ES-I3 (cell line): ENCODE results near the gene SDK1.
"Not testable (repeated sequence)": the region's sequence is repeated elsewhere in the genome, so short reads cannot be mapped to it uniquely, and the experiment has no call there.

Experiments
- H3K36me3 ChIP-seq: 2 replicates; pipeline ENCODE4 v1.6.1; 2013; ENCODE audit warnings: mild to moderate bottlenecking, low read length, control low read depth, moderate library complexity; ENCODE audit not compliant: insufficient read depth
- H3K4me1 ChIP-seq: 2 replicates; pipeline ENCODE4 v1.6.1; 2013; ENCODE audit warnings: mild to moderate bottlenecking, control low read depth, low read length; ENCODE audit not compliant: insufficient read depth
- H3K9ac ChIP-seq: 2 replicates; pipeline ENCODE4 v1.6.1; 2013; ENCODE audit warnings: low read depth, mild to moderate bottlenecking, low read length, moderate library complexity
- H3K9me3 ChIP-seq: 2 replicates; pipeline ENCODE4 v1.6.1; 2013; ENCODE audit warnings: mild to moderate bottlenecking, low read length, moderate library complexity; ENCODE audit not compliant: control insufficient read depth, insufficient read depth

Gene SDK1

DNA sequence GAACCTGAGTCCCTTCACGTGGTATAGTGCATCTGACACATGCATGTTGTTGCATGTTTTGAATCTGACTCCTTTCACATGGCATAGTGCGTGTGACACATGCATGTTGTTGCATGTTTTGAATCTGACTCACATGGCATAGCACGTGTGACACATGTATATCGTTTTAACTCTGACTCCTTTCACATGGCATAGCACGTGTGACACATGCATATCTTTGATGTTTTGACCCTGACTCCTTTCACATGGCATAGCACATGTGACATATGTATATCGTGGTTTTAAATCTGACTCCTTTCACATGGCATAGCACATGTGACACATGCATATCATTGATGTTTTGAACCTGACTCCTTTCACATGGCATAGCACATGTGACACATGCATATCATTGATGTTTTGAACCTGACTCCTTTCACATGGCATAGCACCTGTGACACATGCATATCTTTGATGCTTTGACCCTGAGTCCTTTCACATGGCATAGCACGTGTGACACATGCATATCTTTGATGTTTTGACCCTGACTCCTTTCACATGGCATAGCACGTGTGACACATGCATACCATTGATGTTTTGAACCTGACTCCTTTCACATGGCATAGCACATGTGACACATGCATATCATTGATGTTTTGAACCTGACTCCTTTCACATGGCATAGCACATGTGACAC lies 454.9 kb downstream of the SDK1 start:
- H3K36me3 ChIP-seq, H3K9me3 ChIP-seq, H3K4me1 ChIP-seq, H3K9ac ChIP-seq: not testable (repeated sequence)

DNA sequence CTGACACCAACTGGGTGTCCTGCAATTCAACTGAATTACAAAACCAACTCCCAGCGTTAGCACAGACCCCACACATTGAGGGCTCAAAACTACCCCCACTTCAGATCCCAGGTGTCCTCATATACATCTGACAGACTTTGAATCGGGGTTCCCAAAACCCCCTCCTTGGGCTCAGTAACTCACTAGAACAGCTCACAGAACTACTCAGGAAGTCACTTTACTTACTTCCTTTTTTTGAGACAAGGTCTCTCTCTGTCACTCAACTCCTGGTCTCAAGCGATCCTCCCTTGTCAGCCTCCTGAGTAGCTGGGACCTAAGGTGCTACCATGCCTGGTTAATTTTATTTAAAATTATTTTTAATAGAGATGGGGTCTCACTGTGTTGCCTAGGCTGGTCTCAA lies 456.0 kb downstream of the SDK1 start:
- Histone ChIP-seq H3K4me1 (0 out of 2 replicates have a peak, but pooled peaks cover 4% of the 10 kb centered on the region), H3K36me3 (no peaks in the 10 kb centered on the region), H3K9me3 (no peaks in the 10 kb centered on the region)

DNA sequence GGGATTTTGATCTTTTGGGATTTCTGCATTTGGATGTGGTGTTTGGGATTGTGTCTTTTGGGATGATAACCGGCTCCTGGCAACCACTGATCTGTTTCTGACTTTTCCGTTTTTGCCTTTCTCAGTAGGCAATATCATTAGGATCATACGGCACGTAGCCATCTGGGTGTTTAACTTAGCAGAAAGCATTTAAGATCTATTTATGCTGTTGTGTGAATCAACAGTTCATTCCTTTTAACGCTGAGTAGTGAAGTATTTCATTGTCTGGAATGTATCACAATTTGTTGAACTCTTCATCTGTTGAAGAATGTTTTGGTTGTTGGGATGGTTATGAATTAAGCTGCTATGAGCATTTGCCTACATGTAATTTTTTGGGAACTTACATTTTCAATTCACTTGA lies 459.6 kb downstream of the SDK1 start:
- Histone ChIP-seq H3K9ac (no peak overlapping the region), H3K9me3 (no peaks in the 10 kb centered on the region), H3K36me3 (no peaks in the 10 kb centered on the region), H3K4me1 (no peaks in the 10 kb centered on the region)

More for the DNA sequence above, 456.0 kb downstream of the SDK1 start:
- no peak overlapping the region for H3K9ac ChIP-seq

DNA sequence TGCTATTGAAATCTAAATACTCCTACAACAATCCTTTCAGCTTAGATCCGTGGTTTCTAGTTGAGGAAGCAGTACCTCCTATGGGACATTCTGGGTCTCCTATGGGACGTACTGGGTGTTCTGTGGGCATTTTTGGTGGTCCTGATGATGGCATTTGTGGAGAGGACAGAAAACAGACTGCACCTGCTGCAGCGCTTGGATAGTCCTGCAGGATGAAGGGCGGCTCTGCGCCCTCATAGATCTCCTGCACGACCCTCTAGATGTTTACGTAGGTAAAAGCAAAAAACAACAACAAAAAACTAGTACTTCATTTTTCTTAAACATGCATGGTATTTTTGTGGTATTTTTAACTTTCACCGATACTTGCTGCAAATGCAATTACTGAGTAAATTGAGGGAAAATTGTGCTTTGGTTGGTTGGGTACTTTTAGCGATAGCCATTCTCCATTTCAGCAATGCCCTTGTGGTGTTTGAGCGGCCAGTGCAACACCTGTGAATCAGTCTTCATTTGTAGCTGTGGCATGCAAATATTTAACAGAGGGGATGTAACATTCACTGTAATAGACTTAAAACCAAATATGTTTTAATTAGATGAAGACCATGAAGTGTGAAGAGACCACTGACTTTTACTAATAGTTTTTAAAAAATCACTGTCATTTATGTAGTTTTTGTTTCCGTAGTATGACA lies 461.2 kb downstream of the SDK1 start:
- Histone ChIP-seq H3K36me3 (no peaks in the 10 kb centered on the region), H3K4me1 (no peaks in the 10 kb centered on the region), H3K9me3 (no peaks in the 10 kb centered on the region), H3K9ac (no peak overlapping the region)

DNA sequence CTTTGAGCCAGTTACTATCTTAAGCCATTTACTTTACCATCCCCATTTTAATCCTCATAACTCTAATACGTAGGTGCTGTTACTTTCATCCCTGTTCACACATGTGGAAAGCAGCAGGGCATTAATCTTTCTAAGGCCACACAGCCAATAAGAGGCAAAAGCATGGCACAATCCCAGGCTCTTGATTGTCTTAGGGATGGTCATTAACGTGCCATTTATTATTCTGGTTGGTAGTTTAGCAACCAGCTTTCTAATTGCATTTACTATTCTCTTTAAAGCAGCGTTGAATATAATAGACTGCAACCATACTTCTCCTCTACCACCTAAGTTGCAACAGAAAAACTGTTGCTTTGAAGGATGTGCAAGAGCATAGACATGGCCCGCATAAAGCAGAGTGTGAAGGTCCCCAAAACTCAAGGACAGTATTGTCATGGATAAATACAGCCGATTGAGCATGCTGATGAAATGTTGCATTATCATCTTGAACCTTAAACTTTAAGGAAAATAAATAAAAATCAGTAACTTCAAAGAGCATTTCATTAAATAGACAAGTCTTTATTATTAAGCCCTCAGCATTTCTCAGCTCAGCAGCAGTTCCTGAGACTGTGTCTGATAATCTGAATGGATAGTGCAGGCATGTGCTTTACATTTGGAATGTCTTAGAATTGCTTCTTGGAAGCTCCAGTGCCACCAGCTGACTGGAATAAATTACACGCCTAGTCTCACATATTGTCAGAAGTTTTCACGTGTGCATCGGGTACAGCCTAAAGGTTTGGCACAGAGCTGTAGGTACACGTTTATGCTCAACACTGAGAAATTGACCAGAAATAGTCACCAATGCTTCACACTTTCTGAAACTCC lies 467.1 kb downstream of the SDK1 start:
- no peak overlapping the region for H3K9ac ChIP-seq
- no peaks in the 10 kb centered on the region for H3K9me3 ChIP-seq
- H3K4me1 ChIP-seq = no peaks in the 10 kb centered on the region
- no peaks in the 10 kb centered on the region for H3K36me3 ChIP-seq

DNA sequence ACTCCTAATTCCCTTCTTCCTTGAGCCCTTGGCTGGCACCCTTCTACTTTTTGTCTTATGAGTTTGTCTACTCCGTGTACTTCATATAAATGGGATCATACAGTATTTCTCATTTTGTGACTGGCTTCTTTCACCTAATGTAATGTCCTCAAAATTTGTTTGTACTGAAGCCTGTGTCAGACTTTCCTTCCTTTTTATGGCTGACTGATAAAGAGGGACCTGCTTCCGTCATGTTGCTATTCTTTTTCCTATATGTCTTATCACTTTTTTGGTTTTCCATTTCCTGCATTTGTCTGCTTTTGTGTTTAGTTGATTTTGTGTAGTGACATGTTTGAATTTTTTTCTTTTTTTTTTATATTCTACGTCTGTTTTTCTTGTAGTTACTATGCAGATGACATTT lies 470.9 kb downstream of the SDK1 start:
- Histone ChIP-seq H3K4me1 (no peaks in the 10 kb centered on the region), H3K9ac (no peak overlapping the region), H3K9me3 (no peaks in the 10 kb centered on the region), H3K36me3 (no peaks in the 10 kb centered on the region)

DNA sequence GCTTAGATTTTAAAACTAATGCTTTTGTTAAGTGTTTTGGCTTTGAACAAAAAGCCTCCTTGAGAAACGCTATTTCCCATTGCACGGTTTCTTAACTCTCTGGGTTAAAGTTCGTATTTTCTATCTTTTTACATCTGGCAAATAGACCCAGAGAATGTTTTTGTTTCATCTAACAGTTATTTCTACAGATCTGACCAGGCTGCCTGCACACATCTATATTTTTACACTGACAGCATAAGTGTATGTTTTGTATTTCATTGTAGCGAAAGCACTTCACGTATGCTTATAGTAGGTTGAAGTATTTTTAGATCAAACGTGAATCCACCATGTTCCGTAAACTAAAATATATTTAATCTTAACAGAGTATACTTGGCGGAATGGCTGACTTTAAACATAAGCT lies 477.3 kb downstream of the SDK1 start:
- Histone ChIP-seq H3K9me3 (peaks cover 5% of the 10 kb centered on the region; the same call in 1 of the 2 replicates), H3K4me1 (no peaks in the 10 kb centered on the region), H3K36me3 (no peaks in the 10 kb centered on the region), H3K9ac (no peak overlapping the region)

DNA sequence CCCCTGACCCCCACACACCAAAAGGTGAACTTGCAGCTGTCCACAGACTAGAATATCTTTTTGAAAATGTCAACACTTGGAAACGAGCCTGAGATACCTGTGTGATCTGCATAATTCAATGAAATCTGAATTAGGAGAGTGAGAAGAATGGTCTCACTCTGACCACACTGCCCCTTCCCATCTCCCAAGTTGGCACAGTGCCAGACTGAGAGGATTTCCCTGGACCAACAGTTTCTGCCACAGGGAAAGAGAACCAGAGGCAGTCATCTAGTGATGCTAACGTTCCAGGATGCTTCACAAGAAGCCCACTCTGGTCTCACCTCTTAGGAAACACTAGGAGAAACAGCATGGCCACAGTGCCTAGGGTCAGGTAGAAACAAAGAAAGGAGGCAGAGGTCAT lies 479.0 kb downstream of the SDK1 start:
- peaks cover 5% of the 10 kb centered on the region; the same call in 1 of the 2 replicates for H3K9me3 ChIP-seq
- no peak overlapping the region for H3K9ac ChIP-seq
- no peaks in the 10 kb centered on the region for H3K4me1 ChIP-seq
- no peaks in the 10 kb centered on the region for H3K36me3 ChIP-seq

DNA sequence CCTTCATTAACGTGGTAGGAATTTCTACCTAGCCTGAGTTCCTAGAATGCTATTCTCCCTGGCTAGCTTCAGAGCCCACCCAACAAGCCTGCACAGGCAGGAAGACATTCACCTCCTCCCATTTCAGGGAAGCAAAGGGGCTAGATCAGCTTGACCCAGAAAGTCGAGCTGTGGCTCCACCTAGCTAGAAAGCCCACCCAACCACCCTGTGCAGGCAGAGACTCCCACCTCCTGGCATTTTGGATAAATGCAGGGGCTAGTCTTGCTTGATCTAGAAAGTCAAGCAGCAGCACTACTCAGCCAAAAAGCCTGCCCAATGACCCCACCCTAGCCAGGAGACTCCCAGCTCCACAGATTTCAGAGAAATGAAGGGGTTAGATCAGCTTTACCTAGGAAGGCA lies 479.5 kb downstream of the SDK1 start:
- H3K9ac ChIP-seq = no peak overlapping the region
- H3K9me3 ChIP-seq = peaks cover 5% of the 10 kb centered on the region; the same call in 1 of the 2 replicates
- H3K36me3 ChIP-seq = no peaks in the 10 kb centered on the region
- no peaks in the 10 kb centered on the region for H3K4me1 ChIP-seq

DNA sequence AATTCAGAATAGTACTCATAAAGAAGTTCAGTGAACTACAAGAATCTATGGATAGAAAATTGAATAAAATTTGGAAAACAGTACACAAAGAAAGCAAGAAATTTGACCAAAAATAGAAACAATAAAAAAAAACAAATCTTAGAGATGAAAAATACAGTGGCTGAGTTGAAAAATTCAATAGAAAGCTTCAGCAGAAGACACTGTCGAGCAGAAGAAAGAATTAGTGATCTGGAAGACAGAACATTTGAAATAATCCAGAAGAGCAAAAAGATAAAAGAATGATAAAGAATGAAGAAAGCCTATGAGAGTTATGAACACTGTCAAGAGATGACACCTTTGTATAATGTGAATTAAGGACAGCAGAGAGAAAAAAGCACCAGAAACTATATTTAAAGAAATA lies 480.6 kb downstream of the SDK1 start:
- no peaks in the 10 kb centered on the region for H3K4me1 ChIP-seq
- no peaks in the 10 kb centered on the region for H3K36me3 ChIP-seq
- peaks cover 5% of the 10 kb centered on the region; the same call in 1 of the 2 replicates for H3K9me3 ChIP-seq
- H3K9ac ChIP-seq = no peak overlapping the region

DNA sequence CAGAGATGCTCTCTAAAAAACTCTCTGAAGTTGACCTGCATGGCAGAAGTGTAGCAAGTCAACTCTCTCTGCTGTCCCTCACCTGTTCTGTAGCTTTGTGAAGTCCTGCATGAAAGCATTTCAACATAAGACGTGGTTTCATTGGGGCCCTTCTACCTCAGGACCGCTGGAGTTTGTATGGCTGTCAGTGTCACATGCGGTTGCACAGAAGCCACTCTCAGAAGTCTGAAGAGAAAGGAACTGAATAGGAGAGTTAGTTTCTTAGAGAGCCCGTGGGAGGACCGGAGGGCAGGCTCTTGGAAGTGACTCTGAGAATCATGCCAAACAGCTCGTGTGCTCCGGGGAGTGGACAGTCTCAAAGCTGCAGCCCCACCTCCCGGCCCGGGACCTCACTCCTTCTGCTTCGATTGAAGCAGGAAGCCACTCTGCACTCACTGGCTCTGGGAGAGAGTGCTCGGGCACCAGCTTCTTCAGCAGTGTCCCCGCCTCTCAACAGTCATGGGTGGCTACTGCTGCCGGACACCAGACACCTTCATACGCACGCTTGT lies 486.7 kb downstream of the SDK1 start:
- H3K36me3 ChIP-seq = no peaks in the 10 kb centered on the region

DNA sequence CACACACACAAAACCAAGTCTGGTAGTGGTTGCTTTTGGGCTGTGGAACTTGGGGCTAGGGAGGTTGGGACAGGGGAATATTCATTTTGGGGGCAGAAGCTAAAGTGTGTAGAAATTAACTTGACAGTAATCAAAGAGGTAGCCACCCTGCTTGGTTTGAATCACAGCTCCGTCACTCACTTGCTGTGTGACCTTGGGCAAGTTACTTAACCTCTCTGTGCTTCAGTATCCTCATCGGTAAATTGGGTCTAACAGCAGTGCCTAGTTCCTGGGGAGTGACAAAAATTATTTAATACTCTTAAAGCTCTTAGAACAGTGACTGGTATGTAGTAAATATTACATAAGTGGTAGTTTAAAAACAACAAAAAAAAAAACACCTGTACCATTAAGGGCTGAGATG lies 489.8 kb downstream of the SDK1 start:
- Histone ChIP-seq H3K9me3 (no peaks in the 10 kb centered on the region), H3K36me3 (no peaks in the 10 kb centered on the region), H3K9ac (no peak overlapping the region), H3K4me1 (no peaks in the 10 kb centered on the region)

More for the DNA sequence above, 486.7 kb downstream of the SDK1 start:
- no peak overlapping the region for H3K9ac ChIP-seq
- no peaks in the 10 kb centered on the region for H3K4me1 ChIP-seq
- H3K9me3 ChIP-seq = no peaks in the 10 kb centered on the region

DNA sequence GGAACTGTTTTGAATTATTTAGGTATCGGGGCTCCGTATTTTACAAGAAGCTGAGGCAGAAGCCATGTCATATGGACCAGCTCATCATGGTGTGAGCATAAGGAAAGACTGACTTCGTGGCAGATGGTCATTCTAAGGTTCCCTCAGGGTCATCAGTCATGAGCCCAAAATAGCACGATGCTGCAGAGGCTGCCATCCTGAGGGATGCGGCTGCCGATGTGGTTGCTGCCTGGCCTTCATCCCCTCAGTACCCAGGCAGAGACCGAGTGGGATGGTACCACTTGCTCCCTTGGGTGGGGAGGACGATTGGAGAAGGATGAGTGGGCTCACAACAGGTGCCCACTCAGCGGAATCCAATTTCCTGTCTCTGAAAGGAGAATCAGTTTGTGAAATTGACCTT lies 490.3 kb downstream of the SDK1 start:
- H3K4me1 ChIP-seq = no peaks in the 10 kb centered on the region
- H3K9ac ChIP-seq = no peak overlapping the region
- no peaks in the 10 kb centered on the region for H3K9me3 ChIP-seq
- no peaks in the 10 kb centered on the region for H3K36me3 ChIP-seq

DNA sequence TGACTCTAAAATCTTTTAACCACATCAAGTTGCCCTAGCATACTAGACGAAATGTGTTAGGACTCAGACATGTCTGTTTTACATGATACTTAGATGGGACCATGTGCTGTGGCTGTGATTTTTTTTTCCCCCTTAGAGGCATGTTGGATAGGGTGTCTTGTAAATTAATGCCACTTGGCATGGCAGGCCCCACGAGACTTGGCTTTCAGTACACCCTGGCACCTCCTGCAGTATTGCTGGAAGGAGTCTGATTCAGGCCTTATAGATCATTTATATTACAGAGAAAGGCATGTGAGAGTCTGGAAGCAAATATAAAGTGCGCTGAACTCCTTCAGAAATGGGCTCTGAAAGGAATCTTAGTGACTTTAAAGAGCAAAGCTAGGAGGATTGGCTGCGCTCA lies 494.1 kb downstream of the SDK1 start:
- no peak overlapping the region for H3K9ac ChIP-seq
- no peaks in the 10 kb centered on the region for H3K36me3 ChIP-seq
- H3K9me3 ChIP-seq = no peaks in the 10 kb centered on the region
- no peaks in the 10 kb centered on the region for H3K4me1 ChIP-seq
